ENCODE results near the gene HSP90AA1. TPM values are rescaled to one million over a fixed set of nuclear protein-coding genes. Genes with fewer than 3 reads are reported as not detected.
A peak's percentile ranks its signal among the peaks of the same experiment; 100 is the strongest.

The HSP90AA1 gene
- total RNA-seq, 1 donor from 2014 or later: 540 TPM

DNA sequence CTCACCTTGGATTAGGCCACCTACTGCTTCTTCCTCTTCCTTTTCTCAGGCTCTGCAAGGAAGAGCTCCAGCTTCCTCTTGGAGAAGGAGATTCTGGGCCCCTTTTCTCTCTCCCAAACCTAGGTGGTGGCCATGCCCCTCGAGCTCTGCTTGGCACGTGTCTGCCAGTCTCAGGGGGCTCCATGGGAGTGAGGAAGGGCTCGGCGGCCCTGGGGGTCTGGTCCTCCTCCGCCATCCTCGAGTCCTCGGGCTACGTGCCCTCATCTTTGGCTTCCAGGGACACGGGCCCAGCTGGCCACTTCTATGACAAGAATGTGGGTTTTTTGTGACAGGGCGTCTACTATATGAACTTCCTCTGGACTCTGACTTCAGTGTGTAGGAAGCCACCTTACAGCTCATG, 34.3 kb downstream of the HSP90AA1 start:
- no peak for ATAC-seq
- Histone ChIP-seq H3K27ac (no peak overlapping the region), H3K27me3 (ENCODE audit: low read depth) (no peaks in the 10 kb centered on the region), H3K4me3 (no peak overlapping the region), H3K9me3 (no peaks in the 10 kb centered on the region), H3K4me1 (no peaks in the 10 kb centered on the region), H3K36me3 (peaks cover 63% of the 10 kb centered on the region)
- no peak for DNase-seq
- intact Hi-C loops (cut with DNase I): no loop called here
- TF ChIP-seq, protein P1, sequence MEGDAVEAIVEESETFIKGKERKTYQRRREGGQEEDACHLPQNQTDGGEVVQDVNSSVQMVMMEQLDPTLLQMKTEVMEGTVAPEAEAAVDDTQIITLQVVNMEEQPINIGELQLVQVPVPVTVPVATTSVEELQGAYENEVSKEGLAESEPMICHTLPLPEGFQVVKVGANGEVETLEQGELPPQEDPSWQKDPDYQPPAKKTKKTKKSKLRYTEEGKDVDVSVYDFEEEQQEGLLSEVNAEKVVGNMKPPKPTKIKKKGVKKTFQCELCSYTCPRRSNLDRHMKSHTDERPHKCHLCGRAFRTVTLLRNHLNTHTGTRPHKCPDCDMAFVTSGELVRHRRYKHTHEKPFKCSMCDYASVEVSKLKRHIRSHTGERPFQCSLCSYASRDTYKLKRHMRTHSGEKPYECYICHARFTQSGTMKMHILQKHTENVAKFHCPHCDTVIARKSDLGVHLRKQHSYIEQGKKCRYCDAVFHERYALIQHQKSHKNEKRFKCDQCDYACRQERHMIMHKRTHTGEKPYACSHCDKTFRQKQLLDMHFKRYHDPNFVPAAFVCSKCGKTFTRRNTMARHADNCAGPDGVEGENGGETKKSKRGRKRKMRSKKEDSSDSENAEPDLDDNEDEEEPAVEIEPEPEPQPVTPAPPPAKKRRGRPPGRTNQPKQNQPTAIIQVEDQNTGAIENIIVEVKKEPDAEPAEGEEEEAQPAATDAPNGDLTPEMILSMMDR (IDR thresholded peaks at IDR 0.05): no peak

DNA sequence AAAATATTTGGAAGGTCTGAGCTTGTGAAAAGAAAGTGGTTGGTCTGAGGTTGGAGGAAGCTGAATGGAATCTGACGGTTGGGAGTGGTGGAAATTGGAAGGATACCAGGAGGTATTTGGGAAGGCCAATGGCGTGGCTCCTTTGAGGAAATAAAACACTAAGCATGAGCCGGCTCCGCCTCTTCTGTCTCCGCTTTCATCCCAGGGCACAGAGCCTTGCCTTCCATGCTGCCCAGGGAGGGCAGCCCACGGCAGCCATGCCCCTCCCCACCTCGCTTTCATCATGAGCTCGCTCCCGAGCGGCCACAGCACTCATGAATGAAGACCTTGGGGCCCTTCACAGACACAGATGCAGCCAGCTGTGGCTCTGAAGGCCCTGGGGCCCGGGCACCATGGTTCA, 36.2 kb downstream of the HSP90AA1 start:
- Histone ChIP-seq H3K4me1 (no peaks in the 10 kb centered on the region), H3K27me3 (ENCODE audit: low read depth) (no peaks in the 10 kb centered on the region), H3K9me3 (no peaks in the 10 kb centered on the region), H3K4me3 (no peak overlapping the region), H3K36me3 (peaks cover 82% of the 10 kb centered on the region), H3K27ac (no peak overlapping the region)
- ATAC-seq (no peak), DNase-seq (no peak)
- intact Hi-C loops (cut with DNase I): no loop called here
- TF ChIP-seq, protein P1 (IDR thresholded peaks at IDR 0.05): no peak

DNA sequence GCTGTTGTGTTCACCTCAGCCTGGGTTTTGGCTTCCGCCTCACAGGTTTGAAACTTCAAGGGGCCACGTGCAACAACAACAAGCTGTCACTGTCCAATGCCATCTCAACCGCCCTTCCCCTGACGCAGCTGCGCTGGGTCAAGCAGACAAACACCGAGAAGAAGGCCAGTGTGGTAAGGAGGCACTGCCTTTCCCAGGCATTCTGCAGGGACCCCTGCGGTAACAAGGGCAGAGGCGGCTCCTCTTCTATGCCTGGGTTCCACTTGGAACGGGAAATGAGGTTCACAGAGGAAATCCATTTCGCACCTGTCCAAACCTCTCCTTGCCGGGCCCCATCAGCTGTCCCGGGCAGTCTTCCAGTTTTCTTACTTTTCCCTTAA, 36.8 kb downstream of the HSP90AA1 start:
- no peaks in the 10 kb centered on the region for H3K4me1 ChIP-seq
- intact Hi-C loops (cut with DNase I): no loop called here
- DNase-seq (no peak), ATAC-seq (no peak)
- peaks cover 88% of the 10 kb centered on the region for H3K36me3 ChIP-seq
- no peak overlapping the region for H3K4me3 ChIP-seq
- H3K9me3 ChIP-seq: no peaks in the 10 kb centered on the region
- H3K27me3 ChIP-seq (ENCODE audit: low read depth): no peaks in the 10 kb centered on the region
- no peak overlapping the region for H3K27ac ChIP-seq
- TF ChIP-seq, protein P1 (IDR thresholded peaks at IDR 0.05): no peak

DNA sequence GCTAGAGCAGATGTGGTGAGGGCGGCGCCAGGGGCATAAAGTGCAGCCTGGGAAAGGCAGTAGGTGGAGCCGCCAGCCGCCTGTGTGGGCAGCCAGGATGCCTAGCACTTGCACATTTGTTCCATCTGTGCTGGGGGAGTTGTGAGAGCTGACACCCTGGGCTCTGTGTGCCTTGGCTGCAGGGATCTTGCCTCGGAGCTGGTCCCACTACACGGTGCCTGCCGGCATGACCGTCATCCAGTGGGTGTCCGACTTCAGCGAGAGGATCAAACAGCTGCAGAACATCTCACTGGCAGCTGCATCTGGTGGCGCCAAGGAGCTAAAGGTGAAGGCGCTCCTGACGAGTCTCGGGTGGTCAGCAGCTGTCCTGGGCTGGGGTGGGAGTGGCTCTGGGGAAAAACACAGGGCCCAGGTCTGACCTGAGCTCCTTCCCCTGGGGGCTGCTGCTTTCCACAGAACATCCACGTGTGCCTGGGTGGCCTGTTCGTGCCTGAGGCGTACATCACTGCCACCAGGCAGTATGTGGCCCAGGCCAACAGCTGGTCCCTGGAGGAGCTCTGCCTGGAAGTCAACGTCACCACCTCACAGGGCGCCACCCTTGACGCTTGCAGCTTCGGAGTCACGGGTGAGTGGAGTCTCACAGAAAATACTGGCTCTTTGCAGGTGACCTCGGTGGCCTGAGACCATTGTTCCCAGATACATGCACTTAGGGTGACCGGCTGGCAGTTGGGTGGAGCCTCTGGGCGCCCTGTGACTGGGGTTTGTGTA, 37.4 kb downstream of the HSP90AA1 start:
- peak in 1 of 2 donors; percentile 6 for ATAC-seq
- intact Hi-C loops (cut with DNase I): no loop called here

DNA sequence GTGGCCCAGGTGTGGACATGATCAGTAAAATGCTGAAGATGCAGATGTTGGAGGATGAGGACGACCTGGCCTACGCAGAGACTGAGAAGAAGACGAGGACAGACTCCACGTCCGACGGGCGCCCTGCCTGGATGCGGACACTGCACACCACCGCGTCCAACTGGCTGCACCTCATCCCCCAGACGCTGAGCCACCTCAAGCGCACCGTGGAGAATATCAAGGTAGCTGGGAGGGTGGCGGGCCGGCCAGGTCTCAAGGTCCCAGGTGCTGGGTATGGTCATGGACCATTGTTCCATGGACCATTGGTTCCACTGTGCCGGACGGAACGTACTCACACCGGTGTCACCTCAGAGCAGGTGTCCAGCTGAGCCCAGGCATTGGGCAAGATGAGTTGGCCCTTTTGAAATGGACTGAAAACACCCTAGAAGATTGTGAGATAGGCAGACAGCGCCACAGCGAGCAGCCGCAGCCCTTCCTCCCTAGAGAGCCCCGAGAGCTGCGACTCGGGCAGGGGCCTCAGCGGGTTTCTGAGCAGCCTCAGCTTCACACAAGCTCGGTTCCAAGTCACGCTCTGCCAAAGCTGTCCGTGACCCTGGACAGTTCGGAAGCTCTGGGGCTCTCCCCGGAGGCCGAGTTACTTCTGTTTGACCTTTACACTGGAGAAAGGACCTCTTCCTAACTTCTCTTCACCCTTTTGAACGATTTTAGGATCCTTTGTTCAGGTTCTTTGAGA, 38.9 kb downstream of the HSP90AA1 start:
- TF ChIP-seq, protein P1 (IDR thresholded peaks at IDR 0.05): no peak
- no peaks in the 10 kb centered on the region for H3K27me3 ChIP-seq (ENCODE audit: low read depth)
- no peak for DNase-seq
- peaks cover 100% of the 10 kb centered on the region for H3K36me3 ChIP-seq
- intact Hi-C loops (cut with DNase I): no loop called here
- no peaks in the 10 kb centered on the region for H3K9me3 ChIP-seq
- ATAC-seq: no peak
- no peak overlapping the region for H3K4me3 ChIP-seq
- no peaks in the 10 kb centered on the region for H3K4me1 ChIP-seq
- no peak overlapping the region for H3K27ac ChIP-seq

More for the DNA sequence above, 37.4 kb downstream of the HSP90AA1 start:
- no peaks in the 10 kb centered on the region for H3K4me1 ChIP-seq
- H3K27ac ChIP-seq: no peak overlapping the region
- TF ChIP-seq, protein P1 (IDR thresholded peaks at IDR 0.05): no peak
- no peak for DNase-seq
- H3K9me3 ChIP-seq: no peaks in the 10 kb centered on the region
- no peak overlapping the region for H3K4me3 ChIP-seq
- H3K36me3 ChIP-seq: peaks cover 94% of the 10 kb centered on the region
- H3K27me3 ChIP-seq (ENCODE audit: low read depth): no peaks in the 10 kb centered on the region

Data from lower lobe of right lung (tissue), 2 donors.